Esophagus squamous epithelium (tissue), 5 donors: ENCODE measurements around the gene ITGAL. TPM values are rescaled to one million over a fixed set of nuclear protein-coding genes. Genes with fewer than 3 reads are reported as not detected.

Source experiments
- DNase-seq: peaks from one replicate; lab custom pipeline; 2025; lab: John Stamatoyannopoulos, UW
- H3K27ac ChIP-seq, 4 donors: fragments of 200-600 bp; sonication (generic); one replicate each; pipeline ENCODE4 v1.5.1; 2016 to 2019; ENCODE audit warnings: mild to moderate bottlenecking in 1 of 4
- H3K27me3 ChIP-seq, 4 donors: fragments of 200-600 bp; sonication (generic); 1 replicate in 3 of 4; 2 replicates in 1 of 4; pipeline versions ENCODE4 v1.5.1 to v1.6.0; 2017 to 2021; ENCODE audit warnings: antibody characterized with exemption in 1 of 4
- H3K36me3 ChIP-seq, 3 donors: fragments of 200-600 bp; sonication (generic); one replicate each; pipeline ENCODE4 v1.5.1; 2016 to 2019
- H3K4me1 ChIP-seq, 3 donors: fragments of 200-600 bp; sonication (generic); one replicate each; pipeline ENCODE4 v1.5.1; 2017 to 2019
- H3K4me3 ChIP-seq, 4 donors: fragments of 200-600 bp; sonication (generic); 1 replicate in 3 of 4; 2 replicates in 1 of 4; pipeline ENCODE4 v1.5.1; 2016 to 2019; ENCODE audit warnings: mild to moderate bottlenecking in 2 of 4, moderate library complexity in 1 of 4
- H3K9me3 ChIP-seq, 3 donors: fragments of 200-600 bp; sonication (generic); one replicate each; pipeline ENCODE4 v1.5.1; 2016 to 2019
- POLR2A ChIP-seq, 4 donors: fragments of 450-650 bp; IDR thresholded peaks; one replicate each; pipeline ENCODE4 v1.6.1; 2017; ENCODE audit warnings: antibody characterized with exemption in 4 of 4, mild to moderate bottlenecking in 4 of 4, moderate library complexity in 3 of 4
- WGBS, 2 donors: methylation state at CpG; one replicate each; pipeline ENCODE4 v1.1.5; 2018; 5-methylcytosine and 5-hydroxymethylcytosine counted together
- intact Hi-C: fragments of 100-400 bp; cut with DNase I; formaldehyde crosslinking; loops from one replicate; pipeline ENCODE4 v1.15.0; 2022
- total RNA-seq, 4 donors: library from RNA; depleted of rRNA; stranded (reverse); fragments of >200 nt; gene quantifications; one replicate each; pipeline ENCODE4 v1.1.0, GENCODE V29; 2016
- TF ChIP-seq, protein P1 (sequence below), 6 experiments: fragments of 450-650 bp in 4 of 6; fragments of 200-600 bp in 2 of 6; sonication (generic) in 2 of 6; IDR thresholded peaks; one replicate each; pipeline ENCODE4 v1.5.1; 2016 to 2019; ENCODE audit warnings: antibody characterized with exemption in 6 of 6, mild to moderate bottlenecking in 4 of 6, moderate library complexity in 4 of 6
- donor health status: DM: yes; HTN: yes; CAD: no.

The ITGAL gene
- total RNA-seq, 4 donors from 2014 or later = 1.3 to 4.4 (median 2.4) TPM

DNA sequence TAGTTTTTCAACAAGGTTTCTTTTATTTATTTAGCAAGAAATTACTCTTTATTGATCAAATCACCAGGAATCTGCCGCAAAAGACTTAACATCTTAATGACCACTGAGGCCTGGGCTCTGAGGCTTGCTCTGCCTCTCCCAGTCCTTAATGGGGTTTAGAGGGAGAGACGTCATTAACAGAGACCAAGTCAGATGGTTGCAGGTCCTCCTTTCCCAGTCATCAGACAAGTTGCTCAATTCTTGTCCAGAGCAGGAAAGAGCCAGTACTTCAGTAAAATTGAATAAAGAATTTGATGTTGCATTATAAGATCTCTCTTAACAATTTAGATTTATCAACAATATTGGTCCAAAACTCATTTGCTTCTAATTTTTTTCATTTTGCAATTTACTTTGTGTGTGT lies 28.9 kb upstream of the ITGAL start:
- 79 to 91% methylated on average over 2 of the region's 2 CpGs for WGBS, 2 donors
- Histone ChIP-seq H3K36me3 (peaks cover 0 to 19% (median 5%) of the 10 kb centered on the region in 3 donors), H3K9me3 (no peaks in the 10 kb centered on the region), H3K4me1 (peaks cover 9 to 36% (median 18%) of the 10 kb centered on the region in 3 donors), H3K4me3 (peak overlapping the region in 1 of 4 donors; percentile 91), H3K27ac (no peak overlapping the region), H3K27me3 (no peaks in the 10 kb centered on the region)
- intact Hi-C loops = no loop called here
- no peak for DNase-seq
- TF ChIP-seq, protein P1, sequence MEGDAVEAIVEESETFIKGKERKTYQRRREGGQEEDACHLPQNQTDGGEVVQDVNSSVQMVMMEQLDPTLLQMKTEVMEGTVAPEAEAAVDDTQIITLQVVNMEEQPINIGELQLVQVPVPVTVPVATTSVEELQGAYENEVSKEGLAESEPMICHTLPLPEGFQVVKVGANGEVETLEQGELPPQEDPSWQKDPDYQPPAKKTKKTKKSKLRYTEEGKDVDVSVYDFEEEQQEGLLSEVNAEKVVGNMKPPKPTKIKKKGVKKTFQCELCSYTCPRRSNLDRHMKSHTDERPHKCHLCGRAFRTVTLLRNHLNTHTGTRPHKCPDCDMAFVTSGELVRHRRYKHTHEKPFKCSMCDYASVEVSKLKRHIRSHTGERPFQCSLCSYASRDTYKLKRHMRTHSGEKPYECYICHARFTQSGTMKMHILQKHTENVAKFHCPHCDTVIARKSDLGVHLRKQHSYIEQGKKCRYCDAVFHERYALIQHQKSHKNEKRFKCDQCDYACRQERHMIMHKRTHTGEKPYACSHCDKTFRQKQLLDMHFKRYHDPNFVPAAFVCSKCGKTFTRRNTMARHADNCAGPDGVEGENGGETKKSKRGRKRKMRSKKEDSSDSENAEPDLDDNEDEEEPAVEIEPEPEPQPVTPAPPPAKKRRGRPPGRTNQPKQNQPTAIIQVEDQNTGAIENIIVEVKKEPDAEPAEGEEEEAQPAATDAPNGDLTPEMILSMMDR (IDR thresholded peaks at IDR 0.05) = no peak
- no peak for TF ChIP-seq POLR2A (IDR thresholded peaks at IDR 0.05)

DNA sequence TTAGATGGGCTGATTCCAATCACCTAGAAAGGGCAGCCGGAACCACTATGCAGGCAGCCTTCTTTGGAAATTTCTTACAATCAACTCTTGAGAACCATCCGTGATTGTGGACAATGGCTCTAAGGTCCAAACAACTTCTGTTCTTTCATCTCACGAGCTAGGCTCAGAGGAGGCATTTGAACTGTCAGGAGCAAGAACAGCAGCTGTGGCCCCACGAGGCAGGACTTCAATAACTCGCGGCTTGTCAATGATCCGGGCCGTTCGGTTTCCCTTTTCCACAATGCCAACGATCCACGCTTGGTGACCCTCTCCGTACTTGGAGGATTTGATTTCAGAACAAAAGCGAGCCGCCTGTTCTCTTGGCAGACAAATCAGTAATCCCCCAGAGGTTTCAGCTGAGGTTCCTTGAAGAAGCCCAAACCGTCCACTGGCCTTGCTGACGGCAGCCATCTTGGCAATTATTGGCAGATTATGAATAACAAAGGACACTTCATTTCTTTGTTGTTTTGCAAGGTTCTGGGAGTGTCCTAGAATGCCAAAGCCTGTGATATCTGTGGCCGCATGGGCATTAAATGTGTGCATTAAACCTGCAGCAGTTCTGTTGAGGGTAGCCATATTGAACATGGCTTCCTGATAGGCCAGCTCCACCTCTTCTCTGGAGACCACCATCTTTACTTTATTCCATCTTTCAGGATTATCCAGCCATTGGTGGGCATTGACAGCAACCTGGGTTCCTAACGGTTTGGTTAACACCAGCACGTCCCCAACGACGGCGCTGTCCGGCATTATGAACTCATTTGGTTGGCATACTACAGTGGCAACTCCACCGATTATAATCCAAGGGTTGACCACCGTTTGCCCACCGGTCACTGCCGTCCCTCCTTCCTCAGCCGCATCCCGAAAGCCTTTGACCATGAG lies 28.1 kb upstream of the ITGAL start:
- Histone ChIP-seq H3K4me3 (peak overlapping the region; percentile 78 to 91 (median 88)), H3K9me3 (no peaks in the 10 kb centered on the region), H3K36me3 (peaks cover 0 to 19% (median 5%) of the 10 kb centered on the region in 3 donors), H3K27me3 (no peaks in the 10 kb centered on the region), H3K4me1 (peaks cover 9 to 36% (median 18%) of the 10 kb centered on the region in 3 donors), H3K27ac (peak overlapping the region; percentile 89 to 96 (median 93))
- no peak for DNase-seq
- TF ChIP-seq POLR2A (IDR thresholded peaks at IDR 0.05) = no peak
- TF ChIP-seq, protein P1 (IDR thresholded peaks at IDR 0.05) = no peak
- intact Hi-C loops = loop anchor here (5.0 kb wide), 1 partner anchor 83 kb away; the partner anchor contains the start of gene ZNF768
- WGBS, 2 donors = 92 to 94% methylated on average over 22 to 29 of the region's 29 CpGs

DNA sequence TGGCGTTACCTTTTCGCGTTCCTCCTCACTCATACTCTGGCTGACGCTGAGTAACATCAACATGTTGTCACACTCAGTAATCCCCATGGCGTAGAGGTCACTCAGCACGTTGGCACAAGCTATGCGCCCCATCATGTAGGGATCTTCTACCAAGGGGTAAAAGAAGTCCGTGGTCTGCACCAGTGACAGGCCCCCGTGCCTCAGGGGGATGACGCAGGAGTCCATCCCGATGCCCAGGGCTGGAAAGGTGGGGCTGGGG lies 27.5 kb upstream of the ITGAL start:
- intact Hi-C loops = loop anchor here (5.0 kb wide), 1 partner anchor 82 kb away; the partner anchor contains the start of gene ZNF768
- no peak for TF ChIP-seq POLR2A (IDR thresholded peaks at IDR 0.05)
- TF ChIP-seq, protein P1 (IDR thresholded peaks at IDR 0.05) = no peak
- WGBS, 2 donors = 38 to 46% methylated on average over 6 of the region's 11 CpGs
- Histone ChIP-seq H3K27me3 (no peaks in the 10 kb centered on the region), H3K27ac (peak overlapping the region; percentile 89 to 96 (median 93)), H3K36me3 (peaks cover 0 to 19% (median 5%) of the 10 kb centered on the region in 3 donors), H3K4me3 (peak overlapping the region; percentile 78 to 91 (median 88)), H3K9me3 (no peaks in the 10 kb centered on the region), H3K4me1 (peaks cover 9 to 36% (median 18%) of the 10 kb centered on the region in 3 donors)
- no peak for DNase-seq

DNA sequence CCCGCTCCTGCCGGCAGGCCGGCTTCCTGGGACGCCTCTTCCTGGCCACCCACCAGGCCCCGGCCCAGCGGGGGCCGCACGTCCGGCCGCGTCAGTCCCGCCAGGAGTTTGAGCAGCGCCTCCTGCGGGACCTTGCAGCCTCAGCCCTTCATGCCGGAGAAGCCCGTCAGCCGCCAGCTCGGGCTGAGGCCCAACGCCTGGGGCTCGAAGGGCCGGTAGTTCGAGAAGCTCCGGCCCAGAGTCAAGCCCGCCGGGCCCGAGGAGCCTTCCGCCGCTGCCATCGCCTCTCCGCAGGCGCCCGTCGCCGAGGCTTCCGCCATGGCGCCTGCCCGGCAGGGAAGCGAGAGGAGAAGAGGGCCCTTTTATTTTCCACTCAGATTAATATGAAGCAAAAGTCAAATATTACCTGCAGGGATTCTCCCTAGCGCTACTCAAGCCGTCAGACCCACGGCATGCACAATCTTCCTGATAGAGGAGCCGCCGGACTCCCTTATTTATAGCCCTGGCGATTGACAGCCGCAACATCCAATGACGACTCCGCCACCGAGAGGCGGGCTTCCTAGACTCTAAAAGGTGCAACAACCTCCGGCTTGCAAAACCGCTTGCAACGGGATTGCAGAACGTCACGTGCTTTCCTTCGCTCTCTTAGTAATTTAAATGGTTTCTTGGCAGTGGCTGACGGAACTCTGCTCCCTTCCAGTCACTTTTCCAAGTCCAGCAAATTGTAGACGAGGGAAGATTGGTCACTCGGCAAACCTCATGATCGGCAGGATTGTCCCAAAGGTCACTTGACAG lies 26.9 kb upstream of the ITGAL start, which contains the start of gene SEPHS2:
Gene SEPHS2 (minus strand): TSS at position 467 of the 795 bp plus-strand sequence. CDS start 147 bp downstream, at position 320.
- peak within 1 kb of the TSS; percentile 78 to 91 (median 88) for H3K4me3 ChIP-seq
- peaks cover 0 to 19% (median 5%) of the 10 kb centered on the region in 3 donors for H3K36me3 ChIP-seq
- peak; percentile 88 for DNase-seq
- H3K9me3 ChIP-seq = no peaks in the 10 kb centered on the region
- H3K4me1 ChIP-seq = peaks cover 9 to 36% (median 18%) of the 10 kb centered on the region in 3 donors
- H3K27me3 ChIP-seq = no peaks in the 10 kb centered on the region
- WGBS, 2 donors = 1% methylated on average over 21 of the region's 59 CpGs
- peak in 3 of 4 donors; percentile 91 to 93 (median 92) for TF ChIP-seq POLR2A (IDR thresholded peaks at IDR 0.05)
- TF ChIP-seq, protein P1 (IDR thresholded peaks at IDR 0.05) = peak in 5 of 6 experiments; percentile 16 to 40 (median 23)
- peak within 1 kb of the TSS; percentile 89 to 96 (median 93) for H3K27ac ChIP-seq
- intact Hi-C loops = loop anchor here (5.0 kb wide), 1 partner anchor 82 kb away; the partner anchor contains the start of gene ZNF768
